H1 (cell line): ENCODE data around the gene VAT1. TPM values are rescaled to one million over a fixed set of nuclear protein-coding genes. Genes with fewer than 3 reads are reported as not detected.

Experiments
- CTCF ChIA-PET: fragments of 300-600 bp; sonication (Branson Sonifier 250); formaldehyde crosslinking; loops from one replicate; lab custom pipeline; 2021; ENCODE audit not compliant: partially characterized antibody; lab: Charles Lee
- POLR2A ChIA-PET: fragments of 300-600 bp; sonication (Branson Sonifier 250); formaldehyde crosslinking; loops from one replicate; lab custom pipeline; 2021; ENCODE audit warnings: inconsistent platforms; ENCODE audit not compliant: partially characterized antibody; lab: Charles Lee
- DNase-seq, 2 experiments: peaks; one replicate each; pipeline versions ENCODE4 v3.0.0 to v3.0.0-alpha.2; 2010 to 2022; ENCODE audit warnings: low spot score in 2 of 2, low read depth in 1 of 2, mixed read lengths in 1 of 2
- FAIRE-seq: peaks from 2 replicates; lab custom pipeline; 2011; peaks lifted over from hg19 to GRCh38; lab: Jason Lieb, UNC
- H2AFZ ChIP-seq: 2 replicates; pipeline ENCODE4 v1.8.1; 2012; ENCODE audit warnings: low read length, inconsistent platforms
- H2AK5ac ChIP-seq: 2 replicates; pipeline ENCODE4 v1.6.1; 2013; ENCODE audit warnings: low read depth, low read length
- H2BK120ac ChIP-seq: replicated peaks from 2 replicates; pipeline ENCODE3; 2013; ENCODE audit warnings: low read depth, low read length, inconsistent platforms
- H2BK12ac ChIP-seq: 2 replicates; pipeline ENCODE4 v1.6.1; 2013; ENCODE audit warnings: low read depth, low read length
- H2BK15ac ChIP-seq: 2 replicates; pipeline ENCODE4 v1.6.1; 2013; ENCODE audit warnings: low read length
- H2BK20ac ChIP-seq: 2 replicates; pipeline ENCODE4 v1.6.1; 2013; ENCODE audit warnings: low read length
- H2BK5ac ChIP-seq: 2 replicates; pipeline ENCODE4 v1.6.1; 2013; ENCODE audit warnings: low read depth, low read length
- H3K14ac ChIP-seq: 2 replicates; pipeline ENCODE4 v1.6.1; 2013; ENCODE audit warnings: inconsistent platforms; ENCODE audit not compliant: insufficient read length
- H3K18ac ChIP-seq: 2 replicates; pipeline ENCODE4 v1.6.1; 2013; ENCODE audit warnings: low read length; ENCODE audit errors: extremely low read depth
- H3K23ac ChIP-seq: 2 replicates; pipeline ENCODE4 v1.6.1; 2013; ENCODE audit warnings: inconsistent platforms; ENCODE audit not compliant: insufficient read length
- H3K23me2 ChIP-seq: 2 replicates; pipeline ENCODE4 v1.6.1; 2013; ENCODE audit warnings: low read depth, low read length
- H3K27ac ChIP-seq: 2 replicates; pipeline ENCODE4 v1.6.1; 2011; ENCODE audit warnings: low read depth, low read length, inconsistent platforms
- H3K27me3 ChIP-seq, 4 experiments: replicated peaks in 1 of 4; 1 replicate in 1 of 4; 2 replicates in 3 of 4; pipeline versions ENCODE4 v1.6.1 to v1.8.1; 2011 to 2013; ENCODE audit warnings: low read length in 3 of 4, mild to moderate bottlenecking in 3 of 4, inconsistent platforms in 2 of 4, mixed read lengths in 2 of 4, moderate library complexity in 1 of 4; ENCODE audit not compliant: control insufficient read depth in 3 of 4, insufficient read depth in 3 of 4; ENCODE audit errors: extremely low read depth in 1 of 4
- H3K36me3 ChIP-seq, 4 experiments: 2 replicates each; pipeline versions ENCODE4 v1.6.1 to v1.8.1; 2011 to 2013; ENCODE audit warnings: mild to moderate bottlenecking in 4 of 4, low read length in 3 of 4, moderate library complexity in 2 of 4, control low read depth in 1 of 4, inconsistent platforms in 1 of 4; ENCODE audit not compliant: insufficient read depth in 4 of 4, control insufficient read depth in 2 of 4
- H3K4ac ChIP-seq: replicated peaks from 2 replicates; pipeline ENCODE3; 2013; ENCODE audit warnings: low read length, low read depth, mixed read lengths, inconsistent platforms; ENCODE audit not compliant: insufficient read length
- H3K4me1 ChIP-seq, 4 experiments: replicated peaks in 1 of 4; 1 replicate in 1 of 4; 2 replicates in 3 of 4; pipeline versions ENCODE4 v1.6.1 to v1.8.1; 2011 to 2013; ENCODE audit warnings: low read length in 3 of 4, inconsistent platforms in 2 of 4, mixed read lengths in 1 of 4; ENCODE audit not compliant: insufficient read depth in 4 of 4, control insufficient read depth in 3 of 4
- H3K4me2 ChIP-seq, 2 experiments: 2 replicates each; pipeline versions ENCODE4 v1.6.1 to v1.8.1; 2011 to 2013; ENCODE audit warnings: low read depth in 2 of 2, low read length in 2 of 2, control low read depth in 1 of 2, inconsistent platforms in 1 of 2, mild to moderate bottlenecking in 1 of 2; ENCODE audit not compliant: insufficient read depth in 1 of 2
- H3K4me3 ChIP-seq, 4 experiments: fragments of 200-600, 300-600 bp in 1 of 4; sonication (generic), shearing (Covaris generic), sonication (Bioruptor Twin) in 1 of 4; 2 replicates each; pipeline versions ENCODE4 v1.5.1 to v1.8.1; 2011 to 2016; ENCODE audit warnings: low read length in 4 of 4, low read depth in 3 of 4, control low read depth in 2 of 4, inconsistent platforms in 2 of 4, mild to moderate bottlenecking in 2 of 4, mixed read lengths in 1 of 4, moderate library complexity in 1 of 4; ENCODE audit not compliant: insufficient read depth in 2 of 4; ENCODE audit errors: extremely low read depth in 1 of 4
- H3K56ac ChIP-seq: replicated peaks from 2 replicates; pipeline ENCODE3; 2013; ENCODE audit warnings: low read depth, mild to moderate bottlenecking, mixed read lengths, low read length, inconsistent platforms; ENCODE audit not compliant: insufficient read length
- H3K79me1 ChIP-seq: 2 replicates; pipeline ENCODE4 v1.6.1; 2013; ENCODE audit warnings: low read depth, low read length, control low read depth
- H3K79me2 ChIP-seq, 2 experiments: 2 replicates each; pipeline versions ENCODE4 v1.6.1 to v1.8.1; 2012 to 2013; ENCODE audit warnings: low read length in 2 of 2, mild to moderate bottlenecking in 2 of 2, inconsistent platforms in 1 of 2; ENCODE audit not compliant: insufficient read depth in 2 of 2, control insufficient read depth in 1 of 2
- H3K9ac ChIP-seq, 4 experiments: replicated peaks in 1 of 4; 1 replicate in 1 of 4; 2 replicates in 3 of 4; pipeline versions ENCODE4 v1.6.1 to v1.8.1; 2011 to 2013; ENCODE audit warnings: low read depth in 3 of 4, low read length in 3 of 4, control low read depth in 2 of 4, mild to moderate bottlenecking in 2 of 4, moderate library complexity in 2 of 4, inconsistent platforms in 1 of 4; ENCODE audit errors: extremely low read depth in 1 of 4
- H3K9me3 ChIP-seq, 2 experiments: 2 replicates each; pipeline versions ENCODE4 v1.6.1 to v1.8.1; 2012 to 2013; ENCODE audit warnings: mild to moderate bottlenecking in 2 of 2, moderate library complexity in 2 of 2, control low read depth in 1 of 2, inconsistent platforms in 1 of 2, low read depth in 1 of 2, low read length in 1 of 2, mixed read lengths in 1 of 2; ENCODE audit not compliant: insufficient read depth in 2 of 2
- H4K20me1 ChIP-seq, 2 experiments: replicated peaks in 1 of 2; 2 replicates each; pipeline versions ENCODE3 to v1.8.1; 2011 to 2013; ENCODE audit warnings: inconsistent platforms in 2 of 2, low read length in 2 of 2, mild to moderate bottlenecking in 1 of 2; ENCODE audit not compliant: insufficient read depth in 2 of 2, control insufficient read depth in 1 of 2
- H4K5ac ChIP-seq: 2 replicates; pipeline ENCODE4 v1.6.1; 2013; ENCODE audit warnings: low read length, low read depth, mixed read lengths, inconsistent platforms; ENCODE audit not compliant: insufficient read length
- H4K8ac ChIP-seq: 2 replicates; pipeline ENCODE4 v1.8.0; 2013; ENCODE audit warnings: mild to moderate bottlenecking, moderate library complexity, low read length, inconsistent platforms; ENCODE audit not compliant: insufficient read depth; ENCODE audit errors: extremely low read depth
- H4K91ac ChIP-seq: replicated peaks from 2 replicates; pipeline ENCODE3; 2013; ENCODE audit warnings: low read length, mixed read lengths, inconsistent platforms; ENCODE audit not compliant: insufficient read length
- ASH2L ChIP-seq: fragments of 200-600, 300-600 bp; sonication (generic); IDR thresholded peaks from one replicate; pipeline ENCODE4 v1.7.1; 2017; ENCODE audit warnings: low read length
- EZH2 ChIP-seq: fragments of 200-600 bp; sonication (generic); IDR thresholded peaks from 2 replicates; pipeline ENCODE4 v1.7.1; 2012; ENCODE audit warnings: low read depth, mild to moderate bottlenecking, moderate library complexity, low read length, inconsistent platforms; ENCODE audit not compliant: severe bottlenecking
- HDAC2 ChIP-seq, 2 experiments: fragments of 300-600 bp in 1 of 2; sonication (generic) in 1 of 2; IDR thresholded peaks; 2 replicates each; pipeline ENCODE4 v1.6.1; 2011 to 2012; ENCODE audit warnings: low read depth in 2 of 2, low read length in 2 of 2, mild to moderate bottlenecking in 2 of 2, moderate library complexity in 2 of 2, borderline replicate concordance in 1 of 2, inconsistent platforms in 1 of 2
- MAFK ChIP-seq: IDR thresholded peaks from 2 replicates; pipeline ENCODE4 v1.6.1; 2012; ENCODE audit warnings: low read depth, mild to moderate bottlenecking, improper control_type of control experiment, low read length
- NRF1 ChIP-seq: IDR thresholded peaks from 2 replicates; pipeline ENCODE4 v1.6.1; 2011; ENCODE audit warnings: mild to moderate bottlenecking, low read depth, low read length, improper control_type of control experiment
- PHF8 ChIP-seq: fragments of 200-600 bp; sonication (generic); conservative IDR thresholded peaks from 2 replicates; pipeline ENCODE4 v1.7.1; 2012; ENCODE audit warnings: low read depth, mild to moderate bottlenecking, inconsistent platforms, low read length, moderate library complexity
- RAD21 ChIP-seq, 2 experiments: IDR thresholded peaks in 1 of 2; conservative IDR thresholded peaks in 1 of 2; 2 replicates each; pipeline ENCODE4 v1.6.1; 2011; ENCODE audit warnings: low read depth in 2 of 2, low read length in 2 of 2, improper control_type of control experiment in 1 of 2, inconsistent platforms in 1 of 2, mild to moderate bottlenecking in 1 of 2, moderate library complexity in 1 of 2
- TAF7 ChIP-seq: optimal IDR thresholded peaks from 2 replicates; pipeline ENCODE3; 2011; ENCODE audit warnings: low read depth, mild to moderate bottlenecking, inconsistent platforms, low read length, moderate library complexity, borderline replicate concordance
- YY1 ChIP-seq: IDR thresholded peaks from 2 replicates; pipeline ENCODE4 v1.6.1; 2011; ENCODE audit warnings: low read depth, mild to moderate bottlenecking, low read length
- WGBS, 2 experiments: shearing (Covaris generic) in 1 of 2; methylation state at CpG; one replicate each; pipeline versions ENCODE4 v1.1.6 to v1.1.7; 2013 to 2015; ENCODE audit warnings: low lambda C conversion rate in 2 of 2, mixed read lengths in 2 of 2, inconsistent platforms in 1 of 2, low coverage in 1 of 2, missing lambda C conversion rate in 1 of 2; ENCODE audit not compliant: insufficient replicate concordance in 2 of 2, insufficient coverage in 1 of 2, insufficient read length in 1 of 2; ENCODE audit errors: extremely low coverage in 1 of 2, missing lambda C conversion rate in 1 of 2; 5-methylcytosine and 5-hydroxymethylcytosine counted together
- polyA plus RNA-seq, 7 experiments: library from polyadenylated mRNA; depleted of rRNA in 3 of 7; stranded (reverse) in 5 of 7; unstranded in 2 of 7; fragments of >200 nt in 5 of 7; fragments of 200-250 nt in 2 of 7; gene quantifications; 1 replicate in 5 of 7; 2 replicates in 1 of 7; 4 replicates in 1 of 7; pipeline versions ENCODE4 v1.2.1 to v1.2.3, GENCODE V29; 2011 to 2013; ENCODE audit warnings: missing spikeins in 2 of 7, mixed read lengths in 2 of 7
- total RNA-seq: library from RNA; stranded (reverse); fragmentation: NEBNext Ultra II Directional; extraction: Animal tissue kit (Norgen Biotek cat#: 25700); gene quantifications from 2 replicates; pipeline ENCODE4 v1.2.1, GENCODE V29; 2021
- TF ChIP-seq, protein P1 (sequence below), 3 experiments: IDR thresholded peaks; 1 replicate in 2 of 3; 2 replicates in 1 of 3; pipeline versions ENCODE4 v1.5.1 to v1.6.1; 2011; ENCODE audit warnings: low read length in 3 of 3, mild to moderate bottlenecking in 3 of 3, inconsistent platforms in 2 of 3, low read depth in 1 of 3, moderate library complexity in 1 of 3; ENCODE audit not compliant: insufficient read depth in 1 of 3; ENCODE audit errors: control extremely low read depth in 1 of 3

The VAT1 gene
- total and polyA plus RNA-seq, 2 of the 8 experiments (the other 6 are each of a cell fraction or from before 2014, with no cell fraction given) = 200 to 295 TPM

DNA sequence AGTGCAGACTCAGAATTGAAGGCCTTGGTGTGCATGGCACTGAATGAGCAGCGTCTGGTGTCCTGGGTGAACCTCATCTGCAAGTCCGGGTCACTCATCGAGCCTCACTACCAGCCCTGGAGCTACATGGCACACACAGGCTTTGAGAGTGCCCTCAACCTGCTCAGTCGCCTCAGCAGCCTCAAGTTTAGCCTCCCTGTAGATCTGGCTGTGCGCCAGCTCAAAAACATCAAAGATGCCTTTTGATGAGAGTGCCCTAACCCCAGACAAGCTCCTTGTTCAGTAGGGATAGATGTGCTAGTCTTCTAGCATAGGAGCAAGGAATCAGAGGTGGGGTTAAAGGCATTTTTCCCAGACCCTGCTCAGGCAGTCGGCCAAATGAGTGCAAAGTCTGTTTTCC is 30.7 kb downstream of the VAT1 start:
- no peak overlapping the region for H2AFZ ChIP-seq
- no peak overlapping the region for H3K27ac ChIP-seq
- H4K20me1 ChIP-seq = peaks cover 0 to 6% of the 10 kb centered on the region in 2 experiments
- H2AK5ac ChIP-seq = no peak overlapping the region
- no peak for DNase-seq
- no peak overlapping the region for H3K4me3 ChIP-seq
- no peak overlapping the region for H4K8ac ChIP-seq
- 93% methylated on average over 6 of the region's 6 CpGs; no CpG with 5 or more reads in 1 of the 2 experiments for WGBS, 2 experiments
- H3K56ac ChIP-seq = no peak overlapping the region
- no peak overlapping the region for H2BK12ac ChIP-seq
- H3K14ac ChIP-seq = no peak overlapping the region
- H3K4ac ChIP-seq = no peak overlapping the region
- H4K91ac ChIP-seq = no peak overlapping the region
- ChIA-PET CTCF (interaction anchor here (0.7 to 1.6 kb wide), 4 partner anchors 23 to 148 kb away, joined by 3 to 6 read pairs (median 4); no protein-coding TSS in a partner anchor), POLR2A (interaction anchor here (1.8 kb wide), 1 partner anchor 11 kb away, joined by 11 read pairs; the partner anchor contains the start of genes PTGES3L and RUNDC1)
- H2BK120ac ChIP-seq = no peak overlapping the region
- no peaks in the 10 kb centered on the region for H3K79me1 ChIP-seq
- no peak overlapping the region for H2BK15ac ChIP-seq
- FAIRE-seq = no peak
- no peak overlapping the region for H2BK5ac ChIP-seq
- no peak overlapping the region for H3K9ac ChIP-seq
- no peaks in the 10 kb centered on the region for H3K27me3 ChIP-seq
- H3K36me3 ChIP-seq = peaks cover 17 to 49% (median 37%) of the 10 kb centered on the region in 4 experiments; a peak in 6 of 8 replicates
- H3K18ac ChIP-seq = no peak overlapping the region
- H3K4me1 ChIP-seq = no peaks in the 10 kb centered on the region
- H4K5ac ChIP-seq = no peak overlapping the region
- H3K23ac ChIP-seq = no peak overlapping the region
- H3K23me2 ChIP-seq = no peaks in the 10 kb centered on the region
- no peaks in the 10 kb centered on the region for H3K79me2 ChIP-seq
- no peak overlapping the region for H3K4me2 ChIP-seq
- no peak overlapping the region for H2BK20ac ChIP-seq
- H3K9me3 ChIP-seq = no peaks in the 10 kb centered on the region
- TF ChIP-seq, protein P1, sequence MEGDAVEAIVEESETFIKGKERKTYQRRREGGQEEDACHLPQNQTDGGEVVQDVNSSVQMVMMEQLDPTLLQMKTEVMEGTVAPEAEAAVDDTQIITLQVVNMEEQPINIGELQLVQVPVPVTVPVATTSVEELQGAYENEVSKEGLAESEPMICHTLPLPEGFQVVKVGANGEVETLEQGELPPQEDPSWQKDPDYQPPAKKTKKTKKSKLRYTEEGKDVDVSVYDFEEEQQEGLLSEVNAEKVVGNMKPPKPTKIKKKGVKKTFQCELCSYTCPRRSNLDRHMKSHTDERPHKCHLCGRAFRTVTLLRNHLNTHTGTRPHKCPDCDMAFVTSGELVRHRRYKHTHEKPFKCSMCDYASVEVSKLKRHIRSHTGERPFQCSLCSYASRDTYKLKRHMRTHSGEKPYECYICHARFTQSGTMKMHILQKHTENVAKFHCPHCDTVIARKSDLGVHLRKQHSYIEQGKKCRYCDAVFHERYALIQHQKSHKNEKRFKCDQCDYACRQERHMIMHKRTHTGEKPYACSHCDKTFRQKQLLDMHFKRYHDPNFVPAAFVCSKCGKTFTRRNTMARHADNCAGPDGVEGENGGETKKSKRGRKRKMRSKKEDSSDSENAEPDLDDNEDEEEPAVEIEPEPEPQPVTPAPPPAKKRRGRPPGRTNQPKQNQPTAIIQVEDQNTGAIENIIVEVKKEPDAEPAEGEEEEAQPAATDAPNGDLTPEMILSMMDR (IDR thresholded peaks at IDR 0.05; ENCODE audit: control extremely low read depth in 1 of 3, insufficient read depth in 1 of 3, low read depth in 1 of 3, low read length in 3 of 3) = no peak
- TF ChIP-seq TAF7 (no peak), HDAC2 (IDR thresholded peaks at IDR 0.05; ENCODE audit: borderline replicate concordance in 1 of 2, low read depth in 2 of 2, low read length in 2 of 2) (no peak), RAD21 (IDR thresholded peaks at IDR 0.05 in 1 of 2, conservative IDR thresholded peaks at IDR 0.05 in 1 of 2; ENCODE audit: low read depth in 2 of 2, low read length in 2 of 2) (no peak), PHF8 (no peak), YY1 (no peak), MAFK (no peak), ASH2L (no peak), EZH2 (no peak), NRF1 (no peak)
